K562 (cell line): ENCODE results near the gene CCK. TPM values are rescaled to one million over a fixed set of nuclear protein-coding genes. Genes with fewer than 3 reads are reported as not detected.

Source experiments
- ATAC-seq: fragments of 200-7000 bp; cut with Tn5 transposase; 3 replicates; pipeline ENCODE4 v1.9.1; 2020; ENCODE audit warnings: moderate library complexity
- BruUV-seq: library from RNA; stranded (reverse); fragments of 400-500 nt; replicated peaks from 2 replicates; lab custom pipeline; 2021; lab: Mats Ljungman, UMichigan
- CTCF ChIA-PET: fragments of 300-600 bp; formaldehyde crosslinking; extraction: SDS; loops from one replicate; lab custom pipeline; 2021; ENCODE audit warnings: low intra/inter-chr PET ratio; lab: Yijun Ruan, JAX
- POLR2A ChIA-PET: fragments of 300-600, 350-650 bp; sonication (Branson Sonifier 250); formaldehyde crosslinking; extraction: SDS; loops from one replicate; lab custom pipeline; 2021; ENCODE audit warnings: antibody characterized with exemption, inconsistent platforms; lab: Yijun Ruan, JAX
- DNase-seq, 4 experiments: peaks; one replicate each; pipeline versions ENCODE4 v3.0.0 to v3.0.0-alpha.2; 2011 to 2018; ENCODE audit warnings: low spot score in 3 of 4, mixed read lengths in 3 of 4; ENCODE audit errors: extremely low read depth in 1 of 4
- FAIRE-seq: peaks from 2 replicates; lab custom pipeline; 2011; peaks lifted over from hg19 to GRCh38; lab: Jason Lieb, UNC
- H2AFZ ChIP-seq: 2 replicates; pipeline ENCODE4 v1.6.0; 2011; ENCODE audit warnings: low read depth, low read length, control low read depth, inconsistent platforms
- H3K27ac ChIP-seq: fragments of 200-600 bp; 3 replicates; pipeline ENCODE4 v1.8.0; 2011; ENCODE audit warnings: low read depth, mild to moderate bottlenecking, control low read depth, inconsistent platforms, low read length, moderate library complexity, mixed read lengths; ENCODE audit errors: extremely low read depth
- H3K27me3 ChIP-seq, 2 experiments: fragments of 300-600 bp in 1 of 2; 2 replicates in 1 of 2; 3 replicates in 1 of 2; pipeline versions ENCODE4 v1.6.0 to v1.8.0; 2011; ENCODE audit warnings: inconsistent platforms in 2 of 2, low read length in 2 of 2, mild to moderate bottlenecking in 1 of 2, mixed read lengths in 1 of 2, moderate library complexity in 1 of 2; ENCODE audit not compliant: control insufficient read depth in 2 of 2, insufficient read depth in 2 of 2
- H3K36me3 ChIP-seq: fragments of 300-600 bp; 3 replicates; pipeline ENCODE4 v1.8.0; 2011; ENCODE audit warnings: mild to moderate bottlenecking, low read length, inconsistent platforms; ENCODE audit not compliant: control insufficient read depth, insufficient read depth
- H3K4me1 ChIP-seq, 2 experiments: fragments of 200-600 bp in 1 of 2; replicated peaks in 1 of 2; 2 replicates in 1 of 2; 3 replicates in 1 of 2; pipeline versions ENCODE4 v1.5.1 to v1.8.0; 2011; ENCODE audit warnings: inconsistent platforms in 2 of 2, low read length in 2 of 2, mild to moderate bottlenecking in 1 of 2, mixed read lengths in 1 of 2, moderate library complexity in 1 of 2; ENCODE audit not compliant: control insufficient read depth in 2 of 2, insufficient read depth in 2 of 2
- H3K4me2 ChIP-seq: 2 replicates; pipeline ENCODE4 v1.6.1; 2011; ENCODE audit warnings: low read length, control low read depth, inconsistent platforms, mixed read lengths; ENCODE audit not compliant: insufficient read depth
- H3K4me3 ChIP-seq: fragments of 200-600 bp; sonication (generic), shearing (Covaris generic); 2 replicates; pipeline ENCODE4 v1.5.1; 2016; ENCODE audit warnings: control low read depth, inconsistent platforms
- H3K79me2 ChIP-seq: fragments of 200-600 bp; 3 replicates; pipeline ENCODE4 v1.8.0; 2011; ENCODE audit warnings: low read length, inconsistent platforms; ENCODE audit not compliant: control insufficient read depth, insufficient read depth
- H3K9ac ChIP-seq, 2 experiments: 2 replicates each; pipeline versions ENCODE4 v1.6.0 to v1.6.1; 2011; ENCODE audit warnings: low read depth in 2 of 2, low read length in 2 of 2, control low read depth in 1 of 2, inconsistent platforms in 1 of 2, mild to moderate bottlenecking in 1 of 2, mixed read lengths in 1 of 2; ENCODE audit not compliant: insufficient read depth in 1 of 2
- H3K9me1 ChIP-seq: one replicate; pipeline ENCODE4 v1.6.0; 2011; ENCODE audit warnings: inconsistent platforms, mild to moderate bottlenecking, low read length, moderate library complexity; ENCODE audit not compliant: control insufficient read depth, insufficient read depth
- H3K9me3 ChIP-seq: replicated peaks from 2 replicates; pipeline ENCODE4 v1.5.1; 2011; ENCODE audit warnings: low read depth, low read length, inconsistent platforms; ENCODE audit not compliant: control insufficient read depth, insufficient read depth
- H4K20me1 ChIP-seq: replicated peaks from 2 replicates; pipeline ENCODE4 v1.6.1; 2011; ENCODE audit warnings: low read length, inconsistent platforms, mixed read lengths; ENCODE audit not compliant: control insufficient read depth, insufficient read depth
- POLR3A ChIP-seq: IDR thresholded peaks from 2 replicates; pipeline ENCODE4 v1.6.1; 2011; ENCODE audit warnings: borderline replicate concordance, mild to moderate bottlenecking, moderate library complexity; ENCODE audit not compliant: insufficient read length, insufficient read depth; ENCODE audit errors: extremely low read depth
- PYGO2 ChIP-seq: fragments of 450-650 bp; IDR thresholded peaks from 2 replicates; pipeline ENCODE4 v1.6.1; 2016; ENCODE audit warnings: mild to moderate bottlenecking, missing genetic modification characterization, moderate library complexity, missing compliant biosample characterization
- STAG1 ChIP-seq: sonication (generic); formaldehyde crosslinking; IDR thresholded peaks from 2 replicates; pipeline ENCODE4 v1.5.0; 2020; ENCODE audit warnings: missing genetic modification reagents, borderline replicate concordance
- ZKSCAN3 ChIP-seq: fragments of 250-450 bp; sonication (Bioruptor Pico); IDR thresholded peaks from 2 replicates; pipeline ENCODE4 v1.4.0; 2020
- ZKSCAN8 ChIP-seq: fragments of 200-800 bp; sonication (Bioruptor generic); IDR thresholded peaks from 2 replicates; pipeline ENCODE4 v1.6.1; 2016; ENCODE audit warnings: missing genetic modification characterization, missing compliant biosample characterization
- WGBS: fragments of 100-300 bp; shearing (Covaris generic); methylation state at CpG from one replicate; pipeline ENCODE4 v1.1.6; 2016; ENCODE audit warnings: low coverage, mixed read lengths; ENCODE audit not compliant: insufficient coverage; ENCODE audit errors: missing lambda C conversion rate; 5-methylcytosine and 5-hydroxymethylcytosine counted together
- in situ Hi-C: fragments of 300-500 bp; cut with MboI; formaldehyde crosslinking; loops from 4 replicates; pipeline ENCODE4 v1.15.0; 2018; ENCODE audit warnings: inconsistent platforms, mixed read lengths
- intact Hi-C: fragments of 100-400 bp; cut with micrococcal nuclease; formaldehyde crosslinking; loops from 2 replicates; pipeline ENCODE4 v1.14.2; 2022
- polyA plus RNA-seq, 8 experiments: library from polyadenylated mRNA; depleted of rRNA in 4 of 8; stranded (reverse) in 5 of 8; unstranded in 3 of 8; fragments of >200 nt; fragmentation: Nextera tagmentation in 2 of 8; fragmentation: Illumina TruSeq in 1 of 8; extraction: Ambion mirVana in 2 of 8; extraction: Trizol in 1 of 8; gene quantifications; 2 replicates each; pipeline versions ENCODE4 v1.2.1 to v1.2.3, GENCODE V29; 2011 to 2014; ENCODE audit warnings: inconsistent platforms in 1 of 8, missing spikeins in 1 of 8
- total RNA-seq, 7 experiments: library from RNA; depleted of rRNA in 6 of 7; stranded (reverse); fragments of >200 nt in 6 of 7; fragmentation: Illumina TruSeq in 2 of 7; extraction: Trizol in 2 of 7; gene quantifications; 2 replicates each; pipeline versions ENCODE4 v1.2.1 to v1.2.3, GENCODE V29; 2011 to 2021; ENCODE audit warnings: low replicate concordance in 1 of 7
- TF ChIP-seq, protein P1 (sequence below): fragments of 450-650 bp; IDR thresholded peaks from 2 replicates; pipeline ENCODE4 v1.6.1; 2016; ENCODE audit warnings: antibody characterized with exemption
- TF ChIP-seq, protein P2 (sequence below): fragments of 450-650 bp; formaldehyde crosslinking; IDR thresholded peaks from 2 replicates; pipeline ENCODE4 v1.4.0; 2020; ENCODE audit warnings: mild to moderate bottlenecking, moderate library complexity
- TF ChIP-seq, protein P3 (sequence below), 2 experiments: fragments of 450-650 bp in 1 of 2; sonication (generic) in 1 of 2; formaldehyde crosslinking; conservative IDR thresholded peaks; 2 replicates each; pipeline versions ENCODE4 v1.4.0 to v1.8.1; 2020 to 2022; ENCODE audit warnings: mild to moderate bottlenecking in 1 of 2, missing genetic modification reagents in 1 of 2

Gene CCK
- total and polyA plus RNA-seq, 9 of the 15 experiments (the other 6 are each of a cell fraction or from before 2014, with no cell fraction given) = not detected

DNA sequence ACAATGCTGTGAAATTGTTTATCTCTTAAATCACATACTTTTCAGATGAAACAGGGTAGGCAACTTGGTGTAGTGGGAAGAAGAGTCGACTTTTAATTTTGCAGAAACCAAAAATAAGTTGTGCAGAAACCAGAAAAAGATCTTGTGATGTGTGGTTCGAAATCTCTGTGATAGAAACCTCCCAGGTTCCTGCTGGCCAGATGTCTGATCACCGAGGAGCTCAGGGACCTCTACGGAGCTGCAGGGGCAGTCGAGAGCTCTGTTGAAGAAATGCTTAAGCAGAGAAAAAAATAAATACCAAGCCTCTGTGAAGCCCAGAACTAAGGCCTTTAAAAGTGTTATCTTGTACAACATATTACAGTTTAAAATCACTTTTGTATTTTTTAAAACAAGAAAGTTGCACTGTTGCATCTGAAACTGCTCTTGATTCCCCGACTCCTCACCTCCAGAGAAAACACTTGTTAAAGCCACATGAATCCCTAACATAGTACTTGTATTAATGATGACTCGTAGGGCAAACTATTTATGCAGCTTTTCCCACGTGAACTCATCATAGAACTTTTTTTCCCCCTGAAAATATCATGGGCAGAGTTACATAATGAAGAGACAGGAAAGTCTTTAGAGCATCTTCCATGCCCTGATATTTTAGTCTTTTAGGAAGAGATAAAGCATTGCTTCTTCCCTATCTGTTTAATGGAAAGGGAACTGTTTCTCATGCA, 51.3 kb downstream of the CCK start:
- CTCF ChIA-PET = no interaction called here
- POLR2A ChIA-PET = no interaction called here
- no TSS peak for BruUV-seq
- in situ Hi-C loops = loop anchor here (5.0 kb wide), 1 partner anchor 97 kb away; no protein-coding TSS in a partner anchor
- peaks cover 20% of the 10 kb centered on the region for H3K36me3 ChIP-seq
- FAIRE-seq = no peak
- H3K9me3 ChIP-seq = no peaks in the 10 kb centered on the region
- no peak overlapping the region for H3K27ac ChIP-seq
- WGBS = 56% methylated on average over 8 of the region's 8 CpGs
- H2AFZ ChIP-seq = no peak overlapping the region
- no peaks in the 10 kb centered on the region for H3K79me2 ChIP-seq
- H3K9me1 ChIP-seq = no peaks in the 10 kb centered on the region
- intact Hi-C loops = no loop called here
- H3K4me1 ChIP-seq = no peaks in the 10 kb centered on the region; a peak in 1 of 5 replicates
- H3K4me2 ChIP-seq = no peak overlapping the region
- no peak for ATAC-seq
- DNase-seq = no peak
- H3K9ac ChIP-seq = no peak overlapping the region
- H3K4me3 ChIP-seq = no peak overlapping the region
- H4K20me1 ChIP-seq = no peaks in the 10 kb centered on the region
- no peaks in the 10 kb centered on the region for H3K27me3 ChIP-seq
- TF ChIP-seq STAG1 (CRISPR knock-in tag) (no peak), POLR3A (no peak), ZKSCAN8 (CRISPR knock-in tag) (no peak), PYGO2 (tag) (no peak), ZKSCAN3 (no peak)
- TF ChIP-seq, protein P1, sequence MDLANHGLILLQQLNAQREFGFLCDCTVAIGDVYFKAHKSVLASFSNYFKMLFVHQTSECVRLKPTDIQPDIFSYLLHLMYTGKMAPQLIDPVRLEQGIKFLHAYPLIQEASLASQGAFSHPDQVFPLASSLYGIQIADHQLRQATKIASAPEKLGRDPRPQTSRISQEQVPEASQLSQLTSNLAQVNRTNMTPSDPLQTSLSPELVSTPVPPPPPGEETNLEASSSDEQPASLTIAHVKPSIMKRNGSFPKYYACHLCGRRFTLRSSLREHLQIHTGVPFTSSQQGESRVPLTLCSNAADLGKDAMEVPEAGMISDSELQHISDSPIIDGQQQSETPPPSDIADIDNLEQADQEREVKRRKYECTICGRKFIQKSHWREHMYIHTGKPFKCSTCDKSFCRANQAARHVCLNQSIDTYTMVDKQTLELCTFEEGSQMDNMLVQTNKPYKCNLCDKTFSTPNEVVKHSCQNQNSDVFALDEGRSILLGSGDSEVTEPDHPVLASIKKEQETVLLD = no peak
- TF ChIP-seq, protein P2, sequence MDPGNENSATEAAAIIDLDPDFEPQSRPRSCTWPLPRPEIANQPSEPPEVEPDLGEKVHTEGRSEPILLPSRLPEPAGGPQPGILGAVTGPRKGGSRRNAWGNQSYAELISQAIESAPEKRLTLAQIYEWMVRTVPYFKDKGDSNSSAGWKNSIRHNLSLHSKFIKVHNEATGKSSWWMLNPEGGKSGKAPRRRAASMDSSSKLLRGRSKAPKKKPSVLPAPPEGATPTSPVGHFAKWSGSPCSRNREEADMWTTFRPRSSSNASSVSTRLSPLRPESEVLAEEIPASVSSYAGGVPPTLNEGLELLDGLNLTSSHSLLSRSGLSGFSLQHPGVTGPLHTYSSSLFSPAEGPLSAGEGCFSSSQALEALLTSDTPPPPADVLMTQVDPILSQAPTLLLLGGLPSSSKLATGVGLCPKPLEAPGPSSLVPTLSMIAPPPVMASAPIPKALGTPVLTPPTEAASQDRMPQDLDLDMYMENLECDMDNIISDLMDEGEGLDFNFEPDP (CRISPR knock-in tag) = no peak
- TF ChIP-seq, protein P3, sequence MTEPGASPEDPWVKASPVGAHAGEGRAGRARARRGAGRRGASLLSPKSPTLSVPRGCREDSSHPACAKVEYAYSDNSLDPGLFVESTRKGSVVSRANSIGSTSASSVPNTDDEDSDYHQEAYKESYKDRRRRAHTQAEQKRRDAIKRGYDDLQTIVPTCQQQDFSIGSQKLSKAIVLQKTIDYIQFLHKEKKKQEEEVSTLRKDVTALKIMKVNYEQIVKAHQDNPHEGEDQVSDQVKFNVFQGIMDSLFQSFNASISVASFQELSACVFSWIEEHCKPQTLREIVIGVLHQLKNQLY (CRISPR knock-in tag; conservative IDR thresholded peaks at IDR 0.05) = no peak
